Neutrophil (primary cell): ENCODE results near the gene CLDN34.

Experiments used
- H3K27ac ChIP-seq: fragments of 200-600 bp; sonication (generic); 2 replicates; pipeline ENCODE4 v1.5.1; 2016; ENCODE audit warnings: mild to moderate bottlenecking, moderate library complexity
- H3K27me3 ChIP-seq: fragments of 200-600 bp; sonication (generic); 2 replicates; pipeline ENCODE4 v1.6.0; 2016; ENCODE audit warnings: mild to moderate bottlenecking
- H3K36me3 ChIP-seq: fragments of 200-600 bp; sonication (generic); 2 replicates; pipeline ENCODE4 v1.5.1; 2017
- H3K4me1 ChIP-seq, 2 experiments: fragments of 200-600 bp in 1 of 2; sonication (generic) in 1 of 2; 1 replicate in 1 of 2; 2 replicates in 1 of 2; pipeline versions ENCODE4 v1.5.1 to v1.6.1; 2013 to 2016; ENCODE audit warnings: low read depth in 1 of 2, low read length in 1 of 2, mild to moderate bottlenecking in 1 of 2, moderate library complexity in 1 of 2; ENCODE audit not compliant: control insufficient read depth in 1 of 2, insufficient read depth in 1 of 2
- H3K4me3 ChIP-seq, 2 experiments: fragments of 200-600 bp in 1 of 2; sonication (generic) in 1 of 2; 1 replicate in 1 of 2; 2 replicates in 1 of 2; pipeline ENCODE4 v1.5.1; 2013 to 2016; ENCODE audit warnings: low read depth in 1 of 2, low read length in 1 of 2, mild to moderate bottlenecking in 1 of 2, moderate library complexity in 1 of 2
- H3K9me3 ChIP-seq: fragments of 200-600 bp; sonication (generic); 2 replicates; pipeline ENCODE4 v1.5.1; 2016
- TF ChIP-seq, protein P1 (sequence below): fragments of 200-600 bp; sonication (generic); IDR thresholded peaks from 2 replicates; pipeline ENCODE4 v1.5.1; 2016; ENCODE audit warnings: antibody characterized with exemption

Gene CLDN34

DNA sequence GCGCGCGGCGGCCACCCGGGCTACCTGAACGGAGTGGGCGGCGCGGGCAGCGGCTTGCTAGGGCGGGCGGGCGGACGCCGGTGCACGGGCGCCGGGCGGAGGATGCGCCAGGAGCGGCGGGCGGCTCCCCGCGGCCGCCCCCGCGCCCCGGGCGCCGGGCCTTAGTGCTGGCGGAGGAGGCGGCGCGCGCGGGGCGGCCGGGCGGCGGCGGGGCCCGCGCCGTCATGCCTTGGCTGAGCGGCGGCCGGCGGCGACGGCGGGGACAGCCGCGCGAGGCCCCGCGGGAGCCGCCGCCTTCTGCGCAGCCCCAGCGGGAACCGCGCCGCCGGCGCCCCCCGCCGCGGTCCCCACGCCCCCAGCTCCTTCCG, 48.2 kb downstream of the CLDN34 start:
- no peaks in the 10 kb centered on the region for H3K9me3 ChIP-seq
- peak overlapping the region; percentile 62 to 64 for H3K4me3 ChIP-seq
- peak overlapping the region; percentile 90 for H3K27ac ChIP-seq
- TF ChIP-seq, protein P1, sequence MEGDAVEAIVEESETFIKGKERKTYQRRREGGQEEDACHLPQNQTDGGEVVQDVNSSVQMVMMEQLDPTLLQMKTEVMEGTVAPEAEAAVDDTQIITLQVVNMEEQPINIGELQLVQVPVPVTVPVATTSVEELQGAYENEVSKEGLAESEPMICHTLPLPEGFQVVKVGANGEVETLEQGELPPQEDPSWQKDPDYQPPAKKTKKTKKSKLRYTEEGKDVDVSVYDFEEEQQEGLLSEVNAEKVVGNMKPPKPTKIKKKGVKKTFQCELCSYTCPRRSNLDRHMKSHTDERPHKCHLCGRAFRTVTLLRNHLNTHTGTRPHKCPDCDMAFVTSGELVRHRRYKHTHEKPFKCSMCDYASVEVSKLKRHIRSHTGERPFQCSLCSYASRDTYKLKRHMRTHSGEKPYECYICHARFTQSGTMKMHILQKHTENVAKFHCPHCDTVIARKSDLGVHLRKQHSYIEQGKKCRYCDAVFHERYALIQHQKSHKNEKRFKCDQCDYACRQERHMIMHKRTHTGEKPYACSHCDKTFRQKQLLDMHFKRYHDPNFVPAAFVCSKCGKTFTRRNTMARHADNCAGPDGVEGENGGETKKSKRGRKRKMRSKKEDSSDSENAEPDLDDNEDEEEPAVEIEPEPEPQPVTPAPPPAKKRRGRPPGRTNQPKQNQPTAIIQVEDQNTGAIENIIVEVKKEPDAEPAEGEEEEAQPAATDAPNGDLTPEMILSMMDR, result no peak
- no peaks in the 10 kb centered on the region for H3K27me3 ChIP-seq
- H3K4me1 ChIP-seq, result peaks cover 38 to 59% of the 10 kb centered on the region in 2 experiments
- no peaks in the 10 kb centered on the region for H3K36me3 ChIP-seq

DNA sequence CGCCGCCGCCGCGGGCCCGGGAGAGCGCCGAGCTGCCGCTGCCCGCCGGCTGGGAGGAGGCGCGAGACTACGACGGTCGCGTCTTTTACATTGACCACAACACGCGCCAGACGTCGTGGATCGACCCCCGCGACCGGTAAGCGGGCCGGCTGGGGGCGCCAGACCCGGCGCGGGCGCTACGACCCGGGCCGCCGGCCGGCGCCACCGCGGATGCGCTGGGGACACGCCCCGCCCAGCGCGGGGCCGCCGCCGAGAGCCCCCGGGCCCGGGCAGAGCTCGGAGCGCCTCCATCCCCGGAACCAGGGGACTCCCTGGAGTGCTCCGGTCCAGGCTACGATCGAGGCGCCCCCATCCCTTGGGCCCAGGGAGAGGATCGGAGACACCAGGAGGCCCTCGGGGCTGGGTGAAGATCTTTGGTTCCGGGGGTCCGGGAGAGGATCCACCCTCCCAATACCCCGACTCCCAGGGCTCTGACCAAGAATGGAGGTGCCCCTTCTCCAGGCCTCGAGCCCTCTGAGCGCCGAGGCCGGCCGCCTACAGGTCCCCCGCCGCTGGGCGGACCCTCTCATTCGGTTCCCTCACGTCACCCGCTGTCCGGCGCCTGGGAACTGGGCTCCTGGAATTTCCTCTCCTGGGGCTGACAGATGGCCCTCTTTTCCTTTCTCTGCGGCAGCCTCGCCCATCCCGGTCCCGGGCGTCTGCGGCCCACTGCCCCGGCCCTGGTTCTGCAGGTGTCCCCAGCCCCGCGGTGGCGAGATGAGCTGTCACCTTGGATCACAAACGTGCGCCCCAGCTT, 48.8 kb downstream of the CLDN34 start:
- TF ChIP-seq, protein P1, result no peak
- Histone ChIP-seq H3K36me3 (no peaks in the 10 kb centered on the region), H3K27me3 (no peaks in the 10 kb centered on the region), H3K4me3 (peak overlapping the region; percentile 62 to 64), H3K27ac (no peak overlapping the region), H3K4me1 (peaks cover 32 to 53% of the 10 kb centered on the region in 2 experiments), H3K9me3 (no peaks in the 10 kb centered on the region)

DNA sequence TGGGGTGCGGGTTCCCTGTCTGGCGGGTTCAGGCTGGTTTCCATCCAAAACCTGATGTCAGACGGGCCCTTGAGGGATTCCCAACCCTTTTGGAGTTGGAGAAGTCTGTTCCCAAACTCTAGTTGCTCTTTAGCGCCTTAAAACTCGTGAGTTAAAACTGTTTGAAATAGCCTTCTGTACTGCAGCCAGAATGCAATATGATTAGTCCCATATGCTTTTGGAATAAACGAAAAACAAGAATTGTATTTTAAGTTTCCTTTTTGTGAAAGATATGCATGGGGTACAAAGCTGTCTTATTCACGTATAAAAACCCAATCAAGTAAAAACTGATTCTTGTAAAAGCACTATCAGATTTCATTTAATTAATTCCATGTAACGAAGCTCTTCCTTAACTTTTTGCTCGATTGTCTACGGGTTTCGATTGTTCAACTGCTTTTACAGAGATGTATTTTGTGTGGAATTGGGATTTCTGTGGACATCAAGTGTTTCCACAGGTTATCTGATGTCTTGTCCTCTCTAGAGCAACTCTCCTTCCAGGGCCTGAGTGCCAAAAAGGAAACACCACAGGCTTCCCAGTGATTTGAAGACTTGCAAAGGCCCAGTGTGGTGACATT, 49.5 kb downstream of the CLDN34 start:
- TF ChIP-seq, protein P1, result no peak
- Histone ChIP-seq H3K4me1 (peaks cover 25 to 46% of the 10 kb centered on the region in 2 experiments), H3K27ac (no peak overlapping the region), H3K9me3 (no peaks in the 10 kb centered on the region), H3K36me3 (no peaks in the 10 kb centered on the region), H3K27me3 (no peaks in the 10 kb centered on the region), H3K4me3 (peak overlapping the region; percentile 62 to 64)

DNA sequence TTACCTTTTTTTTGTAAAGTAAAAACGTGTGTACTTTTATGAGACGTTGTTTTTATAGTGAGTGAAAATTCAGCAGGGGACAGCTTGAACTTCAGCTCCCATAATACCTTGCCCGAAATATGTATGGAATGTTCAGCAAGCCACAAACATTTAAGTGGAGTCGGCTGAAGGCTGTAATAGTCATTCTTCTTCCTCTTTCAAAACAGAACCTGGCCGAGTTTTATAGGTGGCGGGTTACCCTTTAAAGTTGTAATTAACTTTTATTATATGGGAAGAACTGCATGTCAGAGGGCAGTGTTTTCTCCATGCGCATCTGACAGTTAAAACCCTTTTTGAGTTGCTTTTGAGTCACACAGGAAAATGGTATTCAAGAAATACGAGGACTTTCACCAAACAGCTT, 50.7 kb downstream of the CLDN34 start:
- no peak overlapping the region for H3K27ac ChIP-seq
- TF ChIP-seq, protein P1, result no peak

More for the DNA sequence above, 50.7 kb downstream of the CLDN34 start:
- Histone ChIP-seq H3K27me3 (no peaks in the 10 kb centered on the region), H3K4me3 (peak overlapping the region in 1 of 2 experiments; percentile 64), H3K36me3 (no peaks in the 10 kb centered on the region), H3K4me1 (peaks cover 14 to 34% of the 10 kb centered on the region in 2 experiments), H3K9me3 (no peaks in the 10 kb centered on the region)
